Eye (tissue), 1 donor: ENCODE results near the gene ZSCAN5A.
"Not testable (repeated sequence)": the region's sequence is repeated elsewhere in the genome, so short reads cannot be mapped to it uniquely, and the experiment has no call there.

Source experiments
- DNase-seq: peaks from one replicate; pipeline ENCODE4 v3.0.0-alpha.2; 2015

ZSCAN5A gene

GRCh38 chr19:56314018-56314380 lies 640 bp downstream of the ZSCAN5A start:
- DNase-seq, result no peak

- DNase-seq, result no peak
Observed at GRCh38 chr19:56312787-56313657, 1.6 kb downstream of the ZSCAN5A start.

DNA sequence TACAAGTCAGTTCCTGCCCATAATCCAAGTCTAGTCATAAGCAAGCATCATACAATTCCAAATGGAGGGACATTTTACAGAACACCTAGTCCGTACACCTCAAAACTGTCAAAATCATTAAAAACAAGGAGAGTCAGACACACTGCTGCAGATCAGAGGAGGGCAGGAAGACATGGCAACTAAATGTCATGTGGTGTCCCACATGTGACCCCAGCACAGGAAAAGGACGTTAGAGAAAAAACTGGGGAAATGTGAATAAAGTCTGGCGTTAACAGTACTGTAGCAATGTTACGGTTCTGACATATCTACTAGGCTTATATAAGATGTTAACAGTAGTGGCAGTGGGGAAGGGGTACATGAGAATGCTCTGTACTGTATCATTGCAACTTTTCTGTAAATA lies 2.3 kb downstream of the ZSCAN5A start:
- no peak for DNase-seq

DNA sequence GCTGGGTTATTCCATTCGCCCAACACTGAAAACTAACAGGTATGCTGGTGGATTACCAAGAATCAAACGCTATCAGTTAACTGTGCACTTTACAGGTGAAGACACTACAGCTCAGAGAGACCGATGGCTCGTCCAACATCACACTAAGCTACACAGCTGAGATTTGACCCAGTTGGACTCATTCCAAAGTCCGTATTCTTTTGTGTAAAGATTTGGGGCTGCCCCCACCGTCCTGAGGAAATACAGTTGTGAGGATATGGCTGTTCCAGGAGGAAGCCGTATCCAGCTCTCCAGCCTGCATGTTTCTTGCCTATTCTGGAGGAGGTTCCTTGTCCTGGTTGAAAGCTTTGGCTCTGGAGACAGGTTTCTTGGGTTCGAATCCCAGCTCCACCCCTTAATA lies 4.2 kb downstream of the ZSCAN5A start:
- no peak for DNase-seq

GRCh38 chr19:56309511-56310185 lies 5.0 kb downstream of the ZSCAN5A start:
- DNase-seq, result peak; percentile 48

DNA sequence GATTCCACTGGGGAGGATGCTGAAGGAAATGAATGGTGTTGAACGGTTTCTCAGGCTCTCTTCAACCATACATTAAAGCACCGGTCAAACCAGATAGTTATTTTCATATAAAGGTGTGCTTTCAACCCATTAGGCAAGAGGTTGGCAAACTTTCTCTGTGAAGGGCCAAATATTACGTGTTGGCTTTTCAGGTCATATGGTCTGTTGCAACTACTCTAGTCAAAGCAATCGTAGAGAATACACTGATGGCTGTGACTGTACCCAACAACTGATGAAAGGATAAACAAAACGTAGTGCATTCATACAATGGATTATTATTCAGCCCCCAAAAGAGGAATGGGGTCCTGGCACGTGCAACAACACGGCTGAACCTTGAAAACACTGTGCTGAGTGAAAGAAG lies 5.8 kb downstream of the ZSCAN5A start:
- DNase-seq, result no peak

DNA sequence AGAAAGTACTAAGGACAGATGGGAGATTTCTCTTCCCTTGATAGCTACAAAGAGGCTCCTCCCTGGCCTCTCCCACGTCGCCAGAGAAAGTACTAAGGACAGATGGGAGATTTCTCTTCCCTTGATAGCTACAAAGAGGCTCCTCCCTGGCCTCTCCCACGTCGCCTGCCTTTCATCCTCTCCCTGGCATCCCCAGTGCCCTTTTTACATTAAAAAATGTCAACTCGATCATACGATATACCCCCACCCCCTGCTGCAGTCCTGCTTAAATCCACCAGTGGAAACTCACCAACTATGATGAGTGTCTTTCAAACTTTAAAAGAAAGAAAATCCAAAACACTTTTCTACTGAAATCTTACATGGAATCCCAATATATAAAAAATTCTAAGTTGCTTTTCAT lies 7.6 kb downstream of the ZSCAN5A start:
- DNase-seq, result not testable (repeated sequence)

GRCh38 chr19:56306016-56306415 lies 8.6 kb downstream of the ZSCAN5A start:
- DNase-seq, result no peak

GRCh38 chr19:56304243-56304642 lies 10.4 kb downstream of the ZSCAN5A start:
- no peak for DNase-seq

- no peak for DNase-seq
Observed at GRCh38 chr19:56301886-56302620, 12.6 kb downstream of the ZSCAN5A start.

GRCh38 chr19:56301155-56301554 lies 13.5 kb downstream of the ZSCAN5A start:
- DNase-seq, result no peak

DNA sequence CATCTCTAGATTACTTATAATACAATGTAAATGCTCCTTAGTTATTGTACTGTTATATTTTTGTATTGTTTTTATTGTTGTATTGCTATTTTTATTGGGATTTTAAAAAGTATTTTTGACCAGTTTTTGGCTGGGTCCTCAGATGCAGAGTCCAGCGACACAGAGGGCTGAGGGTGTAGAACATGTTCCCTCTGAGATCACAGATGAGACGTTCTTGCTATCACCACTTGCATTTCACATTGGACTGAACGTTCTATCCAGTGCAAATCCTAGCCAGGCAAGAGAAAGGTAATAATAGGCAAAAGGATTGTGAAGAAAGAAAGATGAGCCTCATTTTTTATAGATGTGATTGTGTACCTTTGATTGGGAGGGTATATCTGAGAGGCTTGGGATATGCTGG lies 15.0 kb downstream of the ZSCAN5A start:
- DNase-seq, result no peak

DNA sequence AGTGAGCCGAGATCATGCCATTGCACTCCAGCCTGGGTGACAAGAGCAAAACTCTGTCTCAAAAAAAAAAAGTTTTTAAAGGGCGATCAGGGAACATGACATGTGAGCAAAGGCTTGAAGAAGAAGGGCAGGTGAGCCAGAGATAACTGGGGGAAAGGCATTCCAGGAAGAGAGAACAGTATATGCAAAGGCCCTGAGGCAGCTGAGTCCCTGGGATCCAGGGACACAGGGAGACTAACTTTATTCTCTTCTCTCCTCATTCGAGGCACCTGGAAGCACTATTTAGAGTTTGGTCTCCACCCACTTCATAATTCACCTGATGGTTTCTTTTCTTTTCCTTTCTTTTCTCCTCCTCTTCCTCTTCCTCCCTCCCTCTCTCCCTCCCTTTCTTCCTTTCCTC lies 17.6 kb downstream of the ZSCAN5A start:
- DNase-seq, result no peak

DNA sequence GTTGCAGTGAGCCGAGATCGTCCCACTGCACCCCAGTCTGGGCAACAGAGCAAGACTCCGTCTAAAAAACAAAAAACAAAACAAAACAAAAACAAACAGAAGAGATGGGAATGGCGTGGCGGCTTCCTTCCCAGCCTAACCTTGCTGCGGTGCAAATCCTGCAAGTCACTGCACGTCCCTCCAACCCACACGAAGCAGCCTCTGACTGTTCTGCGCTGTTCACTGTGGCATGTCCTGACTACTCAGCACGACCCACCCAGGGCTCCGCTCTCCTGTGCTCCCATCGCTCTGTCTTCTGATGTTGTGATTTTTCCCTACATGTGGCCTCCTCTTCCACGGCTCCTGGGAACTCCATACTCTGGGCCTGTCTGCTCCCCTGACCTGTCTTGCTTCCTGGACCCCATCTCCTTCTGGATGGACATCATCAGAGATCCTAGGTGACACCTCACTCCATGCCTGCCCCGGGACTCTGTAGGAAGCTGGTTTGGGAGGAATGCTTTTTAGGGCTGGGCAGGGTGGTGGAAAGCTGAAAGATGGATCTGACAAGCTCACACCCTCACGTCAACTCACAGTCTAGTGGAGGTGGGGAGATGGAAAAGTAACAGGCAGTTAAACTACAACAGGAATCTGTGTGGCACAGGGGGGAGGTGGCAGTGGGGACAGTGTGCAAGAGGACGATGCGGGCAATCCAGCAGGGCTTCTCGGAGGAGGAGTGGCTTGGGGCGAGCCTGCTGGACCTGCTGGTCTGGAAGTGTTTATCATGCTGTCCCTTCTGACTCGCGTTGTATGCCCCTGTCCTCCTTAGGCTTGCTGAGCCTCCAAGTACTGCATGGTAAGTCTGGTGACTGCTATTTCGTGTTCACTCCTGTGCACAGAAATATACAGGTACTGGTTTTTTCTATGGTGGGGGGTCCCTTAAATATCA lies 18.8 kb downstream of the ZSCAN5A start:
- DNase-seq, result no peak

- no peak for DNase-seq
Observed at GRCh38 chr19:56294549-56294948, 20.1 kb downstream of the ZSCAN5A start.

- no peak for DNase-seq
Observed at GRCh38 chr19:56291867-56292266, 22.8 kb downstream of the ZSCAN5A start.

DNA sequence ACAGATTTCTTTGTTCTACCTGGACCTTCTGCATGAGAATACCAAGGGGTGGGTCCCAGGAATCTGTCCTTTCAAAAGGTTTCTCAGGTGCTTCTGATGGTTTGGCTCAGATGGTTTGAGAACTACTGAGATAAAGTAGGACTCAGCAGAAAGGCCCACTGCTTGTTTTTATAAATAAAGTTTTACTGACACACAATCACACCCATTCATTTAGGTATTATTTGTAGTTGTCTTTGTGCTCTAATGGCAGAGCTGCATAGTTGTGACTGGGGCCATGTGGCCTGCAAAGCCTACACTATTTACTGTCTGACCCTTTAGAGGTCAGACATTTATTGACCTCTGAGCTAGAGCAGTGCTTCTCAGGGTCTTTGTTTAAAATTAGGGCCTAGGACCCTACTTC lies 24.5 kb downstream of the ZSCAN5A start:
- DNase-seq, result no peak

DNA sequence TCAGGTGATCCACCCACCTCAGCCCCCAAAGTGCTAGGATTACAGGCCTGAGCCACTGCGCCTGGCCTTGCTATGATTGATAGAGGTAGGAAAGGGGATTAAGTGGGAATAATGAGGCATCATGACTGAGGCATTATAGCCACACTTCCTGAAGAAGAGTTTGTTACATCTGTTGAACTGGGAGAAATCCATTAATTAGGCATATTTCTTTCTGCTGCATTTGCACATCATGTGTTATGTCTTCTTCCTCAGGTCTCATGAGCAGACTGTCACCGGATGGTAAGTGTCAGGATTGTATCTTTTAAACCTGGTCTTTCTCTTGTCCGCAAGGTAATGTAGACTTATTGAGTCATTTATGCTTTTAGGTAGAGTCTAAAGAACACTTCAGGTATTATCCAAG lies 29.9 kb downstream of the ZSCAN5A start:
- no peak for DNase-seq

- DNase-seq, result no peak
Observed at GRCh38 chr19:56282809-56283208, 31.8 kb downstream of the ZSCAN5A start.

DNA sequence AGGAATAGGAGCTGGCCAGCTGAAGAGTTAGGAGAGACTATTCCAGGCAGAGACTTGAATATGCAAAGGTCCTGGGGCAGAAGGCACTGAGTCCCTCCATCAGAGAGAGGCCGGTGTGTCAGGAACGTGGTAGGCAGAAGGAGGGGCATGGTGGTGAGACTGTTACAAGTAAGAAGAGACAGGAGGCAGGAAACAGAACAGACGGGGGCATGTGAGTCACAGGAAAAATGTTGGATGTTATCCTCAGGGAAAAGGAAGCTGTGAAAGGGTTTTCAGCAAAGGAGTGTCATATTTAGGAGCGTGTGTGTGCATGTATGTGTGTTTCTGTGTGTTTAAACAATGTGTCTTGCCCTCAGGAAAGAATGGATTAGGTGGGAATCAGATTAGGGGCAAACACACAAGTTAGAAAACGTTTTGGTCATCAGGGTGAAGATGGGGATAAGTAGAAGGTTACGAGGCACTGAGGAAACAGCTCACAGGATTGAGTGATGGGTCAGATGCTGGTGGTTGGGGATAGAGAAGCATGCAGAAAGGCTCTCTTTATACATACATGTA lies 41.0 kb downstream of the ZSCAN5A start:
- DNase-seq, result no peak

GRCh38 chr19:56272161-56272798 lies 42.4 kb downstream of the ZSCAN5A start, which contains the start of gene EDDM13:
EDDM13 (plus strand) TSS chr19:56272748; CDS start chr19:56272835, 87 bp downstream.
- no peak for DNase-seq

DNA sequence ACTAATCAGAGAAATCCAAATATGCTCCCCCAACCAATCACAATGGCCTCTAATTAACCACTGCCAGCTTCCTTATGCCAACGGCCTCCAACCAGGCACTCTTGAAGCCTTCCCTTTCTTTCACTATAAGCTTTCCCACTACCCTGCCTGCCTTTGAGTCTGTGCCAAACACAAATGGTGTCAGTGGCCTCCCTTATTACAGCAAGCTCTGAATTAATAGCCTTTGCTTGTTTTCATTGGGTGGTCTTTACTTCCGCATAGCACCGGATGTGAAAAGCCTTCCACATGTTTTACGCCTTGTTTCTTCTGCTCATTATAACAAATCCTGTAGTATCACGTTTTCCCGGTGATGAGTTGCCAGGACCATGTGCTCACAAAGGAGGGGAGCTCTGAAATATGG lies 43.5 kb downstream of the ZSCAN5A start:
- DNase-seq, result peak; percentile 4
